ENCODE data around the gene SNAPC5.

The SNAPC5 gene

DNA sequence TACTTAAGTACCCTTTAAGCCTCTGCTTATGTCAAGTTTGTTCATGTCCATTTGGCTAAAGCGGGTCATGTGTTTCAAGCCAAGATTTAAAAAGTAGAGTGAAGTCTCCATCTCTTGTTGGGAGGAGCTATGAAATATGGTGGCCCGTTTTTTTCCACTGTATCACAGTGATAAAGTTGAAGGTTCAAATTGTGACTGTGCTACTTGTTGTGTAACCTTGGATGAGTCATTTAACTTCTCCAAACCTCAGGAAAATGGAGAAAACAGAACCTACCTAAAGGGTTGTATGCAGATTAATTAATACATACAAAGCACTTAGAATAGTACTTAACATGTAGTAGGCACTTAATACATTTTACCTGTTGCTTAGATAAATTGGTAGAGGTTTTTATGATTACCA is 43.4 kb downstream of the SNAPC5 start:
- DNase-seq = no peak

DNA sequence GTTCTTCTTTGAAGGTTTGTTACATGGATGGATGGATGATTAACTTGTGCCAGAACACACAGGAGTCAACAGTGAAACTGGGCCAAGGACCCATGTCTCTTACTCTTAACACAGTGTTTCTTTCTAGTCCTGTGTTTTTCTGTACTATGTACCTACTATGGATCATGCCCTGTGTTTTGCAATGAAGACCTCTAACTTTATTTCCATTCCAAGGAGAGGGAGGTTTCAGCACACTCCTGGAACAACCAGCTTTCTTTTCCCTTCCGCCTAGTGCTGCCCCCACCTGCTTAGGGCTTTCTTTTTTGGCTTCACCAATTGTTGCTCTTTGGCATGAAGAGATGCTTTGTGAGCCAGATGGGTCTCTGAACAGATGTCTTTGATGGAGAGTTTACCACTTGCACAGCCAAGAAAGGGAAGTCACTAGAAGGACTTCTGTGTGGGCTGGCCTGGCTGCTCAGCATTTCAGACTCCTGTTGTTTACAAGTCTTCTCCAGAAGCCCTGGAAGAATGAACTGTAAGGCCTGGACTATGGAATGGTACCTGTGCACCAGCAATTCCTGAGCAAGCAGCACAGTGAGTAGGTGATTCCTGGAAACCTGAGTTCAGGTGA is 44.5 kb downstream of the SNAPC5 start:
- no peak for DNase-seq

DNA sequence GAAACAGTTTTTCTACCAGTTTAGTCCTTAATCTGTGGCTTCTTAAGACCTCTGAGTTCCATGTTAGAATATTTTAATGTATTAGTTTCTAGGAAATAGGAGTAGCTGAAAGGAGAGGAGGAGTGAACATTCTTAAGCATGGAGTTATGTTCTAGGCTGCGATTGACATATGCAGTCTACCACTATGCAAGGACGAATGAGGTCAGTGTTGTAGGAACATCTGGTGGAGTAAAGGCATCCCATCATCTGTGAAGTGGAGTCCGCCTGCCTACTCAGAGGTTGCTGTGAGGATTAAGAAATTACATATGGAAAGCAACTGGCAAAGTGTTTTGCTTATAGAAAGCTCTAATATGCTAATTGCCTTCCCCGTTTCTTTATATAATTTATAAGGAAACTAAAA is 45.1 kb downstream of the SNAPC5 start:
- no peak for DNase-seq

Measured in activated CD4-positive, alpha-beta T cell treated with anti-CD3 and anti-CD28 coated beads, Interleukin-2, amount 50 U/mL, for 48 hours (primary cell).